ENCODE measurements around the gene GRIP2. TPM values are rescaled to one million over a fixed set of nuclear protein-coding genes. Genes with fewer than 3 reads are reported as not detected.

The GRIP2 gene
- polyA plus RNA-seq, 6 donors from 2014 or later: 0.09 TPM; not detected in 5

DNA sequence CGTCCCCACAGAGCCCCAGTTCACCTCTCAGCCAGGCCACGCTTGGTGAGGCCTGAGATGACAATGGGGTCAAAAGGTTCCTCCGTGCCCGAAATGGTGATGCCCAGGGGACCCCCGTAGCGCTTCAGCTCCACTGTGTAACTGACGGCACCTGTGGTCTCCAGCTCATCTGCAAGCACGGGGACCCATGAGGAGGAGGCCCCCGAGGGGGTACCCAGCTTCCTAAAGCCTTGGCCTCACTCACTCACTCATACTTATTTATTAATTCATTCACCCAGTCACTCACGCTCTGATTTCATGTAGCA is 30.4 kb downstream of the GRIP2 start:
- H3K27ac Mint-ChIP-seq: no peak overlapping the region
- no peak for ATAC-seq (ENCODE audit: low read depth in 2 of 2)
- no peak for DNase-seq
- H3K4me1 Mint-ChIP-seq: peaks cover 3 to 10% (median 5%) of the 10 kb centered on the region in 3 donors
- H3K36me3 Mint-ChIP-seq: no peaks in the 10 kb centered on the region
- peak overlapping the region in 1 of 8 donors; percentile 9 for H3K4me3 Mint-ChIP-seq
- peaks cover 0 to 34% (median 8%) of the 10 kb centered on the region in 3 donors for H3K27me3 Mint-ChIP-seq
- H3K9me3 Mint-ChIP-seq: no peaks in the 10 kb centered on the region

DNA sequence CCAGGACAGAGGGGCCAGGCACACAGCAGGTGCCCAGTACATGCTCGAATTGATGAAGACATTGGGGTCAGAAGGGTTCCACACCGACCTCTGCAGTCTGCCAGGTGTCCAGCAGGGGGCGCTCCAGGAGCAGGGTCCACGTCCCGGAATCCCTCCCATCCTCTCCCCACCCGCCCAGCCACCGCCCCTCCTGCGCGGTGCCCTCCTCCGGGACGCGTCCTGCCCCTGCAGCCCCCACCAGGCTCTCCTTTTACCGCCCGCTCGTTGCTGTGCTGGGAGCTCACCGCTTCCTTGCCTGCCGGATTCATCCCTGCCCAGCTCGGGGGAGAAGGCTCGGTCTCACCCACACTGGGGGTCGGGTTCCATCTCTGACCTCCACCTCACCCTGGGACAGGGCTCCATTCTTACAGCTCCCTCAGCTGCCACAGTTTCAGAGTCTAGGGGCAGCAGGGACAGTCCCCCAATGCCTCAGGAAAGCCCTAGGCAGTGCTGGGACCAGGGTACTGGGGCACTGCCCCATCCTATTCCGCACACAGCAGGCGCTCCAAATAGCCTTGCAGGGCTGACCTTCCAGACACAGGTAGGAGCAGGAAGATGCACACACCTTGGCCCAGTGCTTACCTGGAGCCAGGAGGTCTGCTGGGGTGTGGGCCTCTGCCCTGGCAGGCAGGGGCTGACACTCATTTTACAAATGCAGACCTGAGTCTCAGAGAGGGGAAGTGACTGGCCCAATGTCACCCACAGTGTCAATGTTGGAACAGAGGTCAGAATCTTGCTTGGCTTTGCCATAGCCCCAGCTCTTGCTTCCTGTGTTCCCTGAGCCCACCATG is 31.0 kb downstream of the GRIP2 start:
- Mint-ChIP-seq H3K9me3 (no peaks in the 10 kb centered on the region), H3K27me3 (peaks cover 0 to 38% (median 8%) of the 10 kb centered on the region in 3 donors), H3K4me3 (peak overlapping the region in 1 of 8 donors; percentile 11), H3K27ac (peak overlapping the region in 2 of 6 donors; percentile 19 to 60), H3K4me1 (peaks cover 3 to 10% (median 5%) of the 10 kb centered on the region in 3 donors), H3K36me3 (no peaks in the 10 kb centered on the region)
- peak; percentile 30 for DNase-seq
- peak in 1 of 2 donors; percentile 46 for ATAC-seq (ENCODE audit: low read depth in 2 of 2)

DNA sequence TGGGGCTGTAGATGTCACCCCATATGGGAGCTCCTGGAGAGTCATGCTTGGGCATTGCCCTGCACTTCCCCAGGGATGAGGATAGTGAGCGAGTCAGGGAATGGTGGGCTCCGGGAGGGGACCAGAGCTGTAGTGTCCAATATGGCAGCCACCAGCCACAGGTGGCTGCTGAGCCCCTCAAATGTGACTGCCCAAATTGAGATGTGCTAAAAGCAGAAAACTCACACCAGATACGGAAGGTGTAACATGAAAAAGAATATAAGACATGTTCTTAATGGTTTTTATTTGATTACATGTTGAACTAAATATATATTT is 31.7 kb downstream of the GRIP2 start:
- Mint-ChIP-seq H3K27me3 (peaks cover 0 to 38% (median 8%) of the 10 kb centered on the region in 3 donors), H3K27ac (no peak overlapping the region)

DNA sequence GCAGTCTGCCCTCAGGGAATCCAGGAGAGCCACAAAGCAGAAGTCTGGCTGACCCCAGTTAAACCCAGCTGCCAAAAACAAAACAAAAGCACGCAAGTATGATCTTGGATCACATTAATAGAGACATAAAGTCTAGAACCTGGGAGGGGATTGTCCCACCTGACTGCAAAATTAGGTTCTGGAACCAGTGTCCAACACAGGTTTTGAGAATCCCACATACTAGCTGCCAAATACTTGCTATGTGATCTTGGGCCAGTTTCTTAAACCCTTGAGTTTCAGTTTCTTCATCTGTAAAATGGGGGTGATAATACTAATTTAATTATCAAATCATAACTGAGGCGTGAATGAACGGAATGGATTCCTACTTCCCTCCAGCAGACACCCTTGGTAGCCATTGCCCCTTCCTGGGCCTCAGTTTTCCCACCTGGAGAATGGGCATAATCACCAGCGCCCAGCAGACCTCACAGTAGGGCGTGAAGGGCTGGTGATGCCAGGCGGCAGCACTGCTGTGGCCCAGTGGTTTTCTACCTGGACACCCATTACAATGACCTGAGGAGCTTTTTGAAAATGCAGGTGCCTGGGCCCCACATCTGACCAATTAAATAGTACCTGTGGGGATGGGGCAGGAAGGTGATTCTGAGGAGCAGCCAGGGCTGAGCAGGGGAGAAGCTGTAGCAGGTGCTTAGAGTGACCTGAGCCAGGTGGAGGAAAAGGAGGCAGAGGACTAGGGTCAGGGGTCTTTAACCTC is 32.2 kb downstream of the GRIP2 start:
- Mint-ChIP-seq H3K4me3 (peak overlapping the region in 1 of 8 donors; percentile 66), H3K9me3 (peaks cover 0 to 5% (median 3%) of the 10 kb centered on the region in 7 donors), H3K36me3 (no peaks in the 10 kb centered on the region), H3K4me1 (peaks cover 3 to 10% (median 5%) of the 10 kb centered on the region in 3 donors), H3K27me3 (peaks cover 0 to 38% (median 8%) of the 10 kb centered on the region in 3 donors), H3K27ac (no peak overlapping the region)
- no peak for ATAC-seq (ENCODE audit: low read depth in 2 of 2)
- no peak for DNase-seq

More for the DNA sequence above, 31.7 kb downstream of the GRIP2 start:
- H3K4me1 Mint-ChIP-seq: peaks cover 3 to 10% (median 5%) of the 10 kb centered on the region in 3 donors
- H3K36me3 Mint-ChIP-seq: no peaks in the 10 kb centered on the region
- peak overlapping the region in 1 of 8 donors; percentile 66 for H3K4me3 Mint-ChIP-seq
- H3K9me3 Mint-ChIP-seq: peaks cover 0 to under 1% (median 0%) of the 10 kb centered on the region in 7 donors
- DNase-seq: no peak
- ATAC-seq (ENCODE audit: low read depth in 2 of 2): no peak

DNA sequence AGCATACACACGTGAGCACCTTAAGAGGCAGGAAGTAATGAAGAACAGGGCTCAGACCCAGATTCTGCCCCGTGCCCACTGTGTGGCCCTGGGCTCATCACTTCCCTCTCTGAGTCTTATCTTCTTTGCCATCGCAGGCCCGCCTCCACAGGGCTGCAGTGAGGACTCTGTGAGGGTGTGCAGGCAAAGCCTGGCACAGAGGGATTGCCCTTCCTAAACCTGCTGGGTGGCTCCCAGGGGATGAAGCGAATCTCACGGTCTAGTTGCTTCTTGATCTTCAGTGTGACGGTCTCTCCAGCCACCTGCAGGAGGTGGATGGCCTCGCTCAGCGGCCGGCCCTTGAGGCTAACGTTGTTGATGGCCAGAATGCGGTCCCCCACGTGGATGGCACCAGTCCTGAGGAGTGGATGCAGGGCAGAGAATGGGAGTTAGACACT is 32.8 kb downstream of the GRIP2 start:
- ATAC-seq (ENCODE audit: low read depth in 2 of 2) (no peak), DNase-seq (no peak)
- peaks cover 0 to 38% (median 8%) of the 10 kb centered on the region in 3 donors for H3K27me3 Mint-ChIP-seq
- no peak overlapping the region for H3K27ac Mint-ChIP-seq
- H3K36me3 Mint-ChIP-seq: no peaks in the 10 kb centered on the region
- peaks cover 3 to 10% (median 5%) of the 10 kb centered on the region in 3 donors for H3K4me1 Mint-ChIP-seq
- H3K9me3 Mint-ChIP-seq: peaks cover 0 to 12% (median 8%) of the 10 kb centered on the region in 7 donors
- no peak overlapping the region for H3K4me3 Mint-ChIP-seq

DNA sequence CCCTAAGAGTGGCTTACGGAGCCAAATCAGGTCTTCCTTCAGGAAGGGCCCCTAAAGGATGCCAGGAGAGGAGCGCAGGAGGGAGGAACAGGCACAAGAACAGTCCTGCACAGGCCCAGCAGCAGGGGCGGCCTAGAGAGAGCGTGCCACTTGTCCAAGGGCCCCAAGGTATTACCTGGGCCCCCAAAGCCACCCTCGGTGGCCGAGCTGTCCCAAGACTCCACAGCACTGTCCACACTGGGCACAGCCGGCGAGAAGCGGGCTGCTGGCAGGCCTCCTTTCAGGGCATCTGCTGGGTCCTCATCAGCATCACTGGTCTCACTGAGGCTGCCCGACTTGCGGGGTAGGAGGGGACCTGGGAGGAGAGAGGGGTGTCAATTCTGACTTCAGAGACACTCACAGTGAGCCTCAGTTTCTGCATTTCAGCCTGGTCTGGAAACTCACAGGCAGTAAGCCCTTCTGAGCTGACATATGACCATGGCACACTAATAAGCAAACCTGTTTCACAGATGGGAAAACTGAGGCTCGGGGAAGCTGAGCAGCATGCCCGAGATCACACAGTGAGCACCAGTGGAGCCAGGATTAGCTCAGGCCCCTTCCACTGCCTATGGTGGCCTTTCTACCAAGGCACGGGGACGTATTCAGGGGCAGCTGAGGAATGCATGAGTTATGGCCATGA is 33.4 kb downstream of the GRIP2 start:
- Mint-ChIP-seq H3K36me3 (no peaks in the 10 kb centered on the region), H3K27ac (no peak overlapping the region), H3K9me3 (peaks cover 0 to 17% (median 13%) of the 10 kb centered on the region in 7 donors), H3K4me1 (peaks cover 3 to 10% (median 5%) of the 10 kb centered on the region in 3 donors), H3K27me3 (peaks cover 0 to 38% (median 8%) of the 10 kb centered on the region in 3 donors), H3K4me3 (no peak overlapping the region)
- ATAC-seq (ENCODE audit: low read depth in 2 of 2) (no peak), DNase-seq (no peak)

DNA sequence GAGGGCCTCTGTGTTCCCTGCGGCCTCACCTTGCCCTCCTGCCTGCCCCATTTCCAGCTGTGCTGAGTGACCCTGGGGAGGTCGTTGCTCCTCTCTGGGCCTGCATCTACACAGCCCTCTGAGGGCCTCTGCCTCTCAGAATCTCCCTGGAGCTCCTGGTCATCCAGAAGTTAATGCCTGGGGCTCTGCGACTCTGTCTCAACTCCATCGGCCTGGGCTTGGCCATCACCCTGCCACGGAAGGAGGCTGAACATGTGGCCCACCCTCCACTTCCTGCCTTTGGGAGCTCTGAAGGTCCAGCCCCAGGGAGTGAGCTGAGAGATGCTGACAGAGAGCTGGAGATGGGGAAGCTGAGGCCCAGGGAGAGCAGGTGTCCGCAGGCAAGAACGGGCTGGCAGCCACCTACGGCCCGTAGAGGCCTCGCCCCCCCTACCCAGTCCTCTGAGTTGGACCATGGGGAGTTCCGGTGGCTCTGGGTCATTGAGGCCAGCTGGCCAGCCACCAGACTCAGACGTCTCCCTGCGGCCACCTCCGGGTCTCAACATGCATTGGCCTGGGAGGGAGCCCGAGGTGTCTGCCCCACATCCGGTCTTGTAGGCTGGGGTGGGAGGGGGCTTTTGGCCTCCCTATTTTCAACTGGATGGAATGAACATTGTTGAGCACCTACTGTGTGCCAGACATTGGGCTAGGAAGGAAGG is 34.2 kb downstream of the GRIP2 start:
- Mint-ChIP-seq H3K36me3 (no peaks in the 10 kb centered on the region), H3K4me1 (peaks cover 3 to 10% (median 5%) of the 10 kb centered on the region in 3 donors), H3K27me3 (peaks cover 0 to 37% (median 8%) of the 10 kb centered on the region in 3 donors), H3K9me3 (peaks cover 0 to 25% (median 16%) of the 10 kb centered on the region in 7 donors), H3K27ac (no peak overlapping the region), H3K4me3 (no peak overlapping the region)
- no peak for DNase-seq
- ATAC-seq (ENCODE audit: low read depth in 2 of 2): no peak

DNA sequence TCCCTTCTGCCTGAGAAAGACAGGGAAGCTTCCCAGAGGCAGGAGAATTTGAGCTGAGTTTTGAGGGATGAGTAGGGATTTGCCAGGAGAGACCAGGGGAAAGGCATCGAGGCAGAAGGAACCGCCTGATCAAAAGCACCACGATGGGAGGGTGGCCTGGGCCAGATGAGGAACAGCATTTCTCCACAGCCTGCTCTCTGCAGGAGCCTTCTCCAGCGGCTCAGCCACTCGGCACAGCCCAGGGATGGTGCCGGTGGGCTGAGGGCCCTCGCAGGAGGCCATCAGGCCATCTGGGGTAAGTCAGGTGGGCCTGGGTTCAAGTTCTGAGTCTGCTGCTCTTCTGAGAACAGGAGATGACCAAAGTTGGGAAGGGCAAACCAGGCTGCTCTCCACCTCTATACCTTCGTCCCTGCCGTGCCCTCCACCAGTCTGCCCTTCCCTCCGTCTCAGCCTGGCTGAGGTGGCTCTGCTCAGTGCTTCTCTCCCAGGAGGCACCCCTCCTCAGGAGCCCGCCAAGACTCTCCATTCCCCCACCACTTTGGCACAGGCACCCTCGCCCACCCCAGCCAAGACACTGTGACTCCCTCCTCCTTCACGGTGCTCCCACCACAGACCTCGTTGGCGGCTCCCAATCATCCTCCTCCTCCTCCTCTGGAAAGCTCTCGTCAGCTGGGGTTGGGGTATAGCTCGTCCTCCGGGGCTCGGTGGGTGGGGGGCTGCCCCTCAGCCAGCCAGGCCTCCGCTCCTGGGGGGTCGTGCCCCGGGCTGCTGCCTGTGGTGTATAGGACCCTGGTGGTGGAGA is 34.9 kb downstream of the GRIP2 start:
- H3K4me1 Mint-ChIP-seq: peaks cover 3 to 10% (median 5%) of the 10 kb centered on the region in 3 donors
- H3K36me3 Mint-ChIP-seq: no peaks in the 10 kb centered on the region
- no peak overlapping the region for H3K4me3 Mint-ChIP-seq
- no peak overlapping the region for H3K27ac Mint-ChIP-seq
- ATAC-seq (ENCODE audit: low read depth in 2 of 2) (no peak), DNase-seq (no peak)
- peaks cover 0 to 33% (median 8%) of the 10 kb centered on the region in 3 donors for H3K27me3 Mint-ChIP-seq
- H3K9me3 Mint-ChIP-seq: peaks cover 0 to 28% (median 16%) of the 10 kb centered on the region in 7 donors

DNA sequence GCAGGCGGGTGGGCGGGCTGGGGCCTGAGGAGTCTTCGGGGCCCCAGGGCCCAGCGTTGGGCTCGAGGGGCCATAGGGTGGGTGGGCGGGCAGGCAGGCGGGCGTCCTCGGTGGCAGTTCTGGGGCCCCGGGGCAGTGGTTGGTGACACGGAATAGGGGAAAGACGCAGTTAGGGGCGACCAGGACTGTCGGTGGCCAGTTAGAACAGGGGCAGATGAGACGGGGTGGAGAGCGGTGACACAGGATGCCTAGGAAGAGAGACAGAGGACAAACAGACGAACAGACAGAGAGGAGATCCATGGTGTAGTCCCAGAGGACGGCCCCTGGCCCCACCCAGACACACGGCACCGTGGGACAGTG is 36.5 kb downstream of the GRIP2 start:
- Mint-ChIP-seq H3K4me1 (peaks cover 3 to 5% (median 5%) of the 10 kb centered on the region in 3 donors), H3K4me3 (peak overlapping the region in 1 of 8 donors; percentile 80), H3K9me3 (peaks cover 0 to 33% (median 16%) of the 10 kb centered on the region in 7 donors), H3K27ac (no peak overlapping the region), H3K36me3 (no peaks in the 10 kb centered on the region), H3K27me3 (peaks cover 0 to 28% (median 10%) of the 10 kb centered on the region in 3 donors)
- no peak for ATAC-seq (ENCODE audit: low read depth in 2 of 2)
- DNase-seq: no peak

DNA sequence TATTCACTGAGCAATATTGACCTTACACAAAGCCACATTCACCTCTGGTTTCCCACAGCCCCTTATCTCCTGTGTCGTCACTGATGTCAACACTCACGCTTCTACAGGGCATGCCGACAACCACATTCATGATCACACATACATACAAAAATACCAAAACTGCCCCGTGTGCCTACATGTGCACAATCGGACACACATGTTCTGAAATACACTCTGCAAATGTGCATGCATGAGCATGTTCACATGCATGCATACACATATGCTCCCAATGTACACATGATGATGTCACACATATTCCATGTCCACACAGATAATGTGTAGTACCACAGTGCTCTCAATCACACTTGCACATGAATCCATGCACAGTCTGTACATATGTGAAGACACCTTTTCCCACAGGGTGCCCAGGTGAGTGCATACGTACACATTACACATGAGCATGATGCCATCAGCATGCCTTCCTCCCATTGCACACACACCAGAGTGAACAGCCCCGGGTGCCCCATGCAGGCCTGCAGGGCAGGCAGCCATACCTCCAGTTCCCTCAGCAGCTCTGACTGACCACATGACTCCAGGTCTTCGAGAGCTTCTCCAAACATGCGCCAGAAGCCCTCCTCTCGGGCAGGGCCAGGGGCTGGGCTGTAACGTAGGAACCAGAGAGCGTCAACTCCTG is 37.0 kb downstream of the GRIP2 start:
- no peak overlapping the region for H3K27ac Mint-ChIP-seq
- H3K9me3 Mint-ChIP-seq: peaks cover 0 to 35% (median 16%) of the 10 kb centered on the region in 7 donors
- DNase-seq (no peak), ATAC-seq (ENCODE audit: low read depth in 2 of 2) (no peak)
- H3K27me3 Mint-ChIP-seq: peaks cover 0 to 23% (median 11%) of the 10 kb centered on the region in 3 donors
- H3K4me3 Mint-ChIP-seq: no peak overlapping the region
- peaks cover under 1 to 3% (median under 1%) of the 10 kb centered on the region in 3 donors for H3K4me1 Mint-ChIP-seq
- H3K36me3 Mint-ChIP-seq: no peaks in the 10 kb centered on the region

DNA sequence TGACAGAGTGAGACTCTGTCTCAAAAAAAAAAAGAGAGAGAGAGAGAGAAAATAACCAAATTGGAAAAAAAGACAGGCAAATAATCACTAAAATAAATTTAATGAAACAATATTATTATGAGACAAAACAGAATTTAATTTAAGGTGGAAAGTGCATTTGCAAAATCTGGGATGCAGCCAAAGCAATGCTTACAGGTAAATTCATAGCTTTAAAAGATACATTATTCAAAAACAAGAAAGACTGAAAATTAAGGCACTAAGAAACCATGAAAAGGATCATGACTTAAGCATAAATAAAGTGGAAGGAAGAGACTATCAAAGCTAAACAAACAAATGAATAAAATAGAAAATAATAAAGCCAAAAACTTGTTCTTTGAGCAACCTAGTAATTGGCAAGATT is 37.7 kb downstream of the GRIP2 start:
- DNase-seq (no peak), ATAC-seq (ENCODE audit: low read depth in 2 of 2) (no peak)
- Mint-ChIP-seq H3K4me1 (no peaks in the 10 kb centered on the region), H3K4me3 (no peak overlapping the region), H3K27me3 (peaks cover 0 to 27% (median 13%) of the 10 kb centered on the region in 3 donors), H3K27ac (no peak overlapping the region), H3K36me3 (no peaks in the 10 kb centered on the region), H3K9me3 (peaks cover 0 to 35% (median 16%) of the 10 kb centered on the region in 7 donors)

DNA sequence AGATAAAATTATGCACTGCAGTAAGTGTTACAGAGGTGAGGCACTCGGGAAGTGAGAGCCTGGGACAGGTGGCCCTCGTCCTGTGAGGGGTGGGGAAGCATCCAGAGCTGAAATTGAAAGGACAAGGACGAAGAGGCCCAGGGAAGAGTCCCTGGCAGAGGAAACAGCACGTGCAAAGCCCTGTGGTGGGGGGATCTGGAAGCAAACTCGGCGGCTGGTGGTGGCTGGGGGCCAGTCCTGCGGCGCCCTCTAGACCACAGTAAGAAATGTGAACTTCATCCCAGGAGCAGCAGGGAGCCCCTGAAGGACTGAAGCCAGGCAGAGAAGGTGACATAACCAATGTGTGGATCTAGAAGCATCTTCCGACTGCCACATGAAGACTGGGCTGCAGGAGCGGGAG is 42.8 kb downstream of the GRIP2 start:
- Mint-ChIP-seq H3K4me3 (no peak overlapping the region), H3K27me3 (peaks cover 0 to 20% (median 12%) of the 10 kb centered on the region in 3 donors), H3K4me1 (no peaks in the 10 kb centered on the region), H3K9me3 (peaks cover 0 to 23% (median 7%) of the 10 kb centered on the region in 7 donors), H3K27ac (no peak overlapping the region), H3K36me3 (no peaks in the 10 kb centered on the region)
- no peak for DNase-seq
- no peak for ATAC-seq (ENCODE audit: low read depth in 2 of 2)
